Ishikawa (cell line): Measurements from ENCODE around the gene RPP38.

Experiments
- CREB1 ChIP-seq: IDR thresholded peaks from 2 replicates; pipeline ENCODE4 v1.6.1; 2012; ENCODE audit warnings: low read depth
- EP300 ChIP-seq: IDR thresholded peaks from 2 replicates; pipeline ENCODE4 v1.6.1; 2012; ENCODE audit warnings: borderline replicate concordance
- MAX ChIP-seq: IDR thresholded peaks from 2 replicates; pipeline ENCODE4 v1.6.1; 2012
- RAD21 ChIP-seq: IDR thresholded peaks from 2 replicates; pipeline ENCODE4 v1.6.1; 2012; ENCODE audit warnings: low read depth
- YY1 ChIP-seq: IDR thresholded peaks from 2 replicates; pipeline ENCODE4 v1.6.1; 2012; ENCODE audit warnings: low read depth

- TF ChIP-seq MAX = no peak
- TF ChIP-seq EP300 = no peak
- no peak for TF ChIP-seq CREB1
- TF ChIP-seq RAD21 = no peak
- no peak for TF ChIP-seq YY1
Observed at GRCh38 chr10:15075421-15075820, 21.7 kb upstream of the RPP38 start.
